Measurements from ENCODE around the gene SLC26A2. TPM values are rescaled to one million over a fixed set of nuclear protein-coding genes. Genes with fewer than 3 reads are reported as not detected.
"Not testable (repeated sequence)": the region's sequence is repeated elsewhere in the genome, so short reads cannot be mapped to it uniquely, and the experiment has no call there.

Gene SLC26A2
- total RNA-seq, 2 donors from 2014 or later: 8.6 to 10.1 TPM

- no peak overlapping the region for H3K4me3 Mint-ChIP-seq
- no peak overlapping the region for H3K27ac Mint-ChIP-seq
- ATAC-seq (no peak), DNase-seq (ENCODE audit: low spot score) (no peak)
- peaks cover 75% of the 10 kb centered on the region for H3K36me3 Mint-ChIP-seq
- no peaks in the 10 kb centered on the region for H3K27me3 Mint-ChIP-seq
- H3K4me1 Mint-ChIP-seq (ENCODE audit: low read depth in 2 of 2): peaks cover 8% of the 10 kb centered on the region in 2 donors
- H3K9me3 Mint-ChIP-seq: no peaks in the 10 kb centered on the region
Observed at GRCh38 chr5:150014456-150014855, 53.9 kb downstream of the SLC26A2 start.

- Mint-ChIP-seq H3K27ac (no peak overlapping the region), H3K9me3 (no peaks in the 10 kb centered on the region), H3K27me3 (no peaks in the 10 kb centered on the region), H3K4me3 (no peak overlapping the region), H3K4me1 (ENCODE audit: low read depth in 2 of 2) (peaks cover 0 to 3% of the 10 kb centered on the region in 2 donors), H3K36me3 (peaks cover 78% of the 10 kb centered on the region)
- DNase-seq (ENCODE audit: low spot score) (no peak), ATAC-seq (no peak)
Observed at GRCh38 chr5:150015415-150015814, 54.9 kb downstream of the SLC26A2 start.

GRCh38 chr5:150016537-150016936, 56.0 kb downstream of the SLC26A2 start:
- DNase-seq (ENCODE audit: low spot score): no peak
- H3K4me3 Mint-ChIP-seq: no peak overlapping the region
- peaks cover 3 to 5% of the 10 kb centered on the region in 2 donors for H3K4me1 Mint-ChIP-seq (ENCODE audit: low read depth in 2 of 2)
- peaks cover 80% of the 10 kb centered on the region for H3K36me3 Mint-ChIP-seq
- no peak for ATAC-seq
- H3K9me3 Mint-ChIP-seq: no peaks in the 10 kb centered on the region
- H3K27me3 Mint-ChIP-seq: no peaks in the 10 kb centered on the region
- H3K27ac Mint-ChIP-seq: no peak overlapping the region

GRCh38 chr5:150017226-150018005, 56.9 kb downstream of the SLC26A2 start:
- no peak overlapping the region for H3K27ac Mint-ChIP-seq
- no peaks in the 10 kb centered on the region for H3K9me3 Mint-ChIP-seq
- peaks cover 83% of the 10 kb centered on the region for H3K36me3 Mint-ChIP-seq
- peaks cover 9 to 12% of the 10 kb centered on the region in 2 donors for H3K4me1 Mint-ChIP-seq (ENCODE audit: low read depth in 2 of 2)
- DNase-seq (ENCODE audit: low spot score): no peak
- ATAC-seq: no peak
- H3K27me3 Mint-ChIP-seq: no peaks in the 10 kb centered on the region
- no peak overlapping the region for H3K4me3 Mint-ChIP-seq

- no peak for ATAC-seq
- Mint-ChIP-seq H3K27me3 (no peaks in the 10 kb centered on the region), H3K4me1 (ENCODE audit: low read depth in 2 of 2) (peaks cover 9 to 12% of the 10 kb centered on the region in 2 donors), H3K4me3 (no peak overlapping the region), H3K9me3 (no peaks in the 10 kb centered on the region), H3K36me3 (peaks cover 65% of the 10 kb centered on the region), H3K27ac (no peak overlapping the region)
- DNase-seq (ENCODE audit: low spot score): no peak
Observed at GRCh38 chr5:150020249-150020648, 59.7 kb downstream of the SLC26A2 start.

- DNase-seq (ENCODE audit: low spot score) (no peak), ATAC-seq (no peak)
- Mint-ChIP-seq H3K4me3 (no peak overlapping the region), H3K4me1 (ENCODE audit: low read depth in 2 of 2) (peaks cover 9 to 12% of the 10 kb centered on the region in 2 donors), H3K9me3 (no peaks in the 10 kb centered on the region), H3K27ac (peak overlapping the region in 1 of 2 donors; percentile 60), H3K36me3 (peaks cover 56% of the 10 kb centered on the region), H3K27me3 (no peaks in the 10 kb centered on the region)
Observed at GRCh38 chr5:150021491-150022157, 61.1 kb downstream of the SLC26A2 start.

- ATAC-seq (no peak), DNase-seq (ENCODE audit: low spot score) (no peak)
- peaks cover 9 to 12% of the 10 kb centered on the region in 2 donors for H3K4me1 Mint-ChIP-seq (ENCODE audit: low read depth in 2 of 2)
- peaks cover 50% of the 10 kb centered on the region for H3K36me3 Mint-ChIP-seq
- no peak overlapping the region for H3K4me3 Mint-ChIP-seq
- no peaks in the 10 kb centered on the region for H3K9me3 Mint-ChIP-seq
- no peaks in the 10 kb centered on the region for H3K27me3 Mint-ChIP-seq
- H3K27ac Mint-ChIP-seq: peak overlapping the region in 1 of 2 donors; percentile 60
Observed at GRCh38 chr5:150022158-150022531, 61.6 kb downstream of the SLC26A2 start.

- no peak for ATAC-seq
- Mint-ChIP-seq H3K4me1 (ENCODE audit: low read depth in 2 of 2) (peaks cover 9 to 12% of the 10 kb centered on the region in 2 donors), H3K27ac (no peak overlapping the region), H3K9me3 (no peaks in the 10 kb centered on the region), H3K27me3 (no peaks in the 10 kb centered on the region), H3K36me3 (peaks cover 46% of the 10 kb centered on the region), H3K4me3 (no peak overlapping the region)
- no peak for DNase-seq (ENCODE audit: low spot score)
Observed at GRCh38 chr5:150022681-150023080, 62.1 kb downstream of the SLC26A2 start.

- Mint-ChIP-seq H3K9me3 (no peaks in the 10 kb centered on the region), H3K36me3 (peaks cover 46% of the 10 kb centered on the region), H3K4me1 (ENCODE audit: low read depth in 2 of 2) (peaks cover 9 to 12% of the 10 kb centered on the region in 2 donors), H3K27me3 (no peaks in the 10 kb centered on the region), H3K27ac (no peak overlapping the region), H3K4me3 (no peak overlapping the region)
- DNase-seq (ENCODE audit: low spot score) (no peak), ATAC-seq (no peak)
Observed at GRCh38 chr5:150023136-150023535, 62.6 kb downstream of the SLC26A2 start.

- Mint-ChIP-seq H3K36me3 (peaks cover 45% of the 10 kb centered on the region), H3K4me1 (ENCODE audit: low read depth in 2 of 2) (peaks cover 9 to 12% of the 10 kb centered on the region in 2 donors), H3K9me3 (no peaks in the 10 kb centered on the region), H3K27ac (no peak overlapping the region), H3K27me3 (no peaks in the 10 kb centered on the region), H3K4me3 (no peak overlapping the region)
- ATAC-seq (no peak), DNase-seq (ENCODE audit: low spot score) (no peak)
Observed at GRCh38 chr5:150024346-150024984, 63.9 kb downstream of the SLC26A2 start.

GRCh38 chr5:150026682-150027172, 66.2 kb downstream of the SLC26A2 start:
- ATAC-seq: no peak
- Mint-ChIP-seq H3K27ac (no peak overlapping the region), H3K9me3 (no peaks in the 10 kb centered on the region)

GRCh38 chr5:150028047-150028446, 67.5 kb downstream of the SLC26A2 start:
- ATAC-seq; H3K9me3 Mint-ChIP-seq; H3K4me3 Mint-ChIP-seq; H3K4me1 Mint-ChIP-seq (ENCODE audit: low read depth in 2 of 2); DNase-seq (ENCODE audit: low spot score); H3K27ac Mint-ChIP-seq; H3K27me3 Mint-ChIP-seq: not testable (repeated sequence)
- H3K36me3 Mint-ChIP-seq: peaks cover 40% of the 10 kb centered on the region

More at GRCh38 chr5:150026682-150027172, 66.2 kb downstream of the SLC26A2 start:
- H3K27me3 Mint-ChIP-seq: no peaks in the 10 kb centered on the region
- peaks cover 37% of the 10 kb centered on the region for H3K36me3 Mint-ChIP-seq
- peaks cover 5 to 7% of the 10 kb centered on the region in 2 donors for H3K4me1 Mint-ChIP-seq (ENCODE audit: low read depth in 2 of 2)
- H3K4me3 Mint-ChIP-seq: no peak overlapping the region
- DNase-seq (ENCODE audit: low spot score): no peak

- Mint-ChIP-seq H3K36me3 (peaks cover 63% of the 10 kb centered on the region), H3K27ac (no peak overlapping the region), H3K9me3 (no peaks in the 10 kb centered on the region), H3K4me3 (no peak overlapping the region), H3K27me3 (no peaks in the 10 kb centered on the region), H3K4me1 (ENCODE audit: low read depth in 2 of 2) (peaks cover 0 to 3% of the 10 kb centered on the region in 2 donors)
- ATAC-seq (no peak), DNase-seq (ENCODE audit: low spot score) (no peak)
Observed at GRCh38 chr5:150033334-150033733, 72.8 kb downstream of the SLC26A2 start.

- DNase-seq (ENCODE audit: low spot score) (no peak), ATAC-seq (no peak)
- no peak overlapping the region for H3K27ac Mint-ChIP-seq
- no peaks in the 10 kb centered on the region for H3K9me3 Mint-ChIP-seq
- no peaks in the 10 kb centered on the region for H3K27me3 Mint-ChIP-seq
- H3K4me3 Mint-ChIP-seq: no peak overlapping the region
- H3K36me3 Mint-ChIP-seq: peaks cover 69% of the 10 kb centered on the region
- peaks cover 0 to under 1% of the 10 kb centered on the region in 2 donors for H3K4me1 Mint-ChIP-seq (ENCODE audit: low read depth in 2 of 2)
Observed at GRCh38 chr5:150034662-150035061, 74.1 kb downstream of the SLC26A2 start.
